Type B pancreatic cell (in vitro differentiated cells): ENCODE results near the gene GFRA1. TPM values are rescaled to one million over a fixed set of nuclear protein-coding genes. Genes with fewer than 3 reads are reported as not detected.

Experiments
- DNase-seq: peaks from one replicate; pipeline ENCODE4 v3.0.0; 2021; ENCODE audit warnings: mixed read lengths; ENCODE audit not compliant: unreplicated experiment; ENCODE audit errors: extremely low spot score
- H3K27ac Mint-ChIP-seq: 2 replicates; pipeline ENCODE4 v1.8.0; 2021; ENCODE audit warnings: mild to moderate bottlenecking, mixed read lengths
- H3K27me3 Mint-ChIP-seq: 2 replicates; pipeline ENCODE4 v1.8.0; 2021; ENCODE audit warnings: mixed read lengths
- H3K36me3 Mint-ChIP-seq: 2 replicates; pipeline ENCODE4 v1.8.0; 2021; ENCODE audit warnings: mixed read lengths
- H3K4me1 Mint-ChIP-seq: one replicate; pipeline ENCODE4 v1.8.0; 2021; ENCODE audit warnings: mixed read lengths; ENCODE audit not compliant: unreplicated experiment
- H3K4me3 Mint-ChIP-seq: 2 replicates; pipeline ENCODE4 v1.8.0; 2021; ENCODE audit warnings: mild to moderate bottlenecking, mixed read lengths
- H3K9me3 Mint-ChIP-seq: 2 replicates; pipeline ENCODE4 v1.8.0; 2021; ENCODE audit warnings: mixed read lengths
- CTCF ChIP-seq: fragments of 200-600 bp; sonication (generic); conservative IDR thresholded peaks from 2 replicates; pipeline ENCODE4 v1.5.0; 2021; ENCODE audit warnings: antibody characterized with exemption, mild to moderate bottlenecking
- total RNA-seq: library from RNA; stranded (reverse); gene quantifications from 2 replicates; pipeline ENCODE4 v1.2.1, GENCODE V29; 2021; ENCODE audit warnings: low replicate concordance

Gene GFRA1
- total RNA-seq, 1 donor from 2014 or later = 45.6 TPM

DNA sequence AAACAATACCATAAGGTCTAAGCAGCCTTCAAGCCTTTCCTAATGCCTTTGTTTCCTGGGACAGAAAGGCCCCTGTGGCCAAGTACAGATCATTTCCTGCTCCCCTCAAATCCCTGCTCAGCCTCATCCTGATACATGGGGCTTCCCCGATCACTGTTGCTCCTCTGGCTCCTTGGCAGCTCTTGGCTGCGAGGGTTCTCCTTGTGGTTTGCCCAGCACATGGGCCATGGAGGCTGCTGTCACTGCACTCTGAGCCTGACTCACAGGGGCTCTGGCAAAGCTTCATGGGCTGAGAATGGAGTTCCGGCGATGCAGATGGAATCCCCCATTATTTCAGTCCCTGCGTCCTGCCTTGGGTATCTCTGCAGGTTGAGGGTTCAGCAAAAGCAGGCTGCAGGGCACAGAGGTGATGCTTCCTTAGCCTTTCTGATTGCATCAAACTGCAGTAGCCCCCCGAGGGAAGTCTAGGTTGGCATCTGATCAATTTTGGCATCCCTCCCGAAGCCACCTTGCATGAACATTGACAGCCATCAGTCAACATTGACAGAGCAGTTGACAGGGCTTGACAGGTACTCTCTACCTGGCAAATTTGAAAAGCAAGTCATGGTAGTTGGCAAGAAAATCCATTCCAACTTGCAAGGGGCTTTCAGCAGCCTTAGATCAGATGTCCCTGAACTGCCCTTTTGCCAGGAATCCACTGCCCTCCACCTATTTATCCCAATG, 168.6 kb downstream of the GFRA1 start:
- Mint-ChIP-seq H3K4me3 (no peak overlapping the region), H3K4me1 (peaks cover 30% of the 10 kb centered on the region), H3K36me3 (peaks cover 10% of the 10 kb centered on the region), H3K9me3 (peaks cover 10% of the 10 kb centered on the region), H3K27me3 (peaks cover 6% of the 10 kb centered on the region), H3K27ac (no peak overlapping the region)
- DNase-seq = no peak
- no peak for TF ChIP-seq CTCF

DNA sequence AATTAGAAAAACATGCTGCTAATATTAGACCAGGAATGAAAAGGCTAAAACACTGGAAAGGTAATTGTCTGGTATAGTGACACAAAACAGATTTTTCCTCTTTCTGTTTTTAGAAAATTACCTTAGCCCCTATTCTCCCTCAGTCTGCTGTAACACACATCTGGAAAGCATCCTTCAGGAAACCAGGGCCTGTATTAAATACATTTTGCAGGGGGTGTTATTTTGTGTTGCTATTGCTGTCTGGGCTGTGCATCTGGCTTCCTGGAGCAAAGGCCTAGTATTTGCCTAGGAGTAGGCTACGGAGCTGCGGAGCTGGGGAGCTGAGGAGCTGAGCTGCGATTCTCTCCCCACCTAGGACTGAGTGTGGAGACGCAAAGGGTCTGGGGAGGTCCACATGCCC, 169.3 kb downstream of the GFRA1 start:
- no peak for DNase-seq
- Mint-ChIP-seq H3K36me3 (peaks cover 10% of the 10 kb centered on the region), H3K4me3 (no peak overlapping the region), H3K27ac (no peak overlapping the region), H3K4me1 (peaks cover 35% of the 10 kb centered on the region), H3K9me3 (peaks cover 10% of the 10 kb centered on the region), H3K27me3 (peaks cover 7% of the 10 kb centered on the region)
- TF ChIP-seq CTCF = no peak

- Mint-ChIP-seq H3K9me3 (peaks cover 9% of the 10 kb centered on the region), H3K27me3 (peaks cover 5% of the 10 kb centered on the region)
- DNase-seq = no peak
Observed at GRCh38 chr10:116101616-116102315, 171.2 kb downstream of the GFRA1 start.

DNA sequence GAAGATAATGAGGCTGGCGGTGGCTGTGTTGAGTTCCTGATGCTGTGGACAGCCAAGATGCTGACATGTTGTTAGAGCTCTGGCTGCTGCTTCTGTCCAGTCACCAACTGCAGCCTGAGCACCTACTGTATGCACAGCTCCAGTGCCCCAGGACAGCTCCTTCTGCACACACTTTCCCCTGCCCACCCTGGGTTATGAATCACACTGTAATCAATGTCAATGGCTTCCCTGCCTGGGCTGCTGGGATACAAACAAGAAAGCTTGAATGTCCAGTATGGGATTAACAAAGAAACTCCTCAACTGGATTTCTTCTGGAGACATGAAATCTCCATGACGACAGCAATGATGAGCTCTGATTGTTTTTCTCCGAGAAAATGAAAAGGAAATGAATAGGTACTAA, 172.0 kb downstream of the GFRA1 start:
- no peak for DNase-seq
- peaks cover 3% of the 10 kb centered on the region for H3K27me3 Mint-ChIP-seq
- no peak overlapping the region for H3K4me3 Mint-ChIP-seq
- peaks cover 52% of the 10 kb centered on the region for H3K4me1 Mint-ChIP-seq
- no peak for TF ChIP-seq CTCF
- peaks cover 5% of the 10 kb centered on the region for H3K36me3 Mint-ChIP-seq
- H3K9me3 Mint-ChIP-seq = peaks cover 5% of the 10 kb centered on the region
- H3K27ac Mint-ChIP-seq = no peak overlapping the region

More at GRCh38 chr10:116101616-116102315, 171.2 kb downstream of the GFRA1 start:
- no peak overlapping the region for H3K27ac Mint-ChIP-seq
- peaks cover 9% of the 10 kb centered on the region for H3K36me3 Mint-ChIP-seq
- no peak overlapping the region for H3K4me3 Mint-ChIP-seq
- H3K4me1 Mint-ChIP-seq = peaks cover 45% of the 10 kb centered on the region
- no peak for TF ChIP-seq CTCF

DNA sequence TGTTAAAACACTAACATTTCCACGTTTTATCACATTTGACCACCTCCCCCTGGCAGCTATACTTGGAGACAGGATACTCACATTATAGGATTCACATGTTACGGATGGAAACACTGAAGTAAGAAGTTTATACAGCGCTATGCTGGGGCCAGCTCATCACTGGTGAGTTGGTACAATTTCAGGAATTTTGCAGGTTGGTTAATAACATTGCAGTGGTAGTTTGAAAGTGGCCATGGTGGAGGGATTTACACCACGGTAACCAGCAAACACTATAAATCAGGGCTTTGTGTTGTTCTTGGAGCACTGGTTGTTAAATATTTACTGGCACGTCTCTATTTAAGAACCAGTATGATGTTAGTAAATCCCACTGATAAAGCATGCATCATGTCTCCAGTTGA, 174.0 kb downstream of the GFRA1 start:
- Mint-ChIP-seq H3K27me3 (peaks cover 6% of the 10 kb centered on the region), H3K36me3 (peaks cover 5% of the 10 kb centered on the region), H3K27ac (no peak overlapping the region), H3K9me3 (peaks cover 5% of the 10 kb centered on the region), H3K4me1 (peaks cover 54% of the 10 kb centered on the region), H3K4me3 (peak overlapping the region; percentile 29)
- no peak for TF ChIP-seq CTCF
- DNase-seq = no peak
